GM18505 (cell line): ENCODE data around the gene PSEN1.

Source experiments
- ATAC-seq: cut with Tn5 transposase; IDR thresholded peaks from one replicate; pipeline ENCODE4 v1.9.1; 2021; ENCODE audit not compliant: unreplicated experiment
- POLR2A ChIP-seq: IDR thresholded peaks from 4 replicates; pipeline ENCODE4 v1.6.1; 2011; ENCODE audit warnings: borderline replicate concordance; ENCODE audit not compliant: insufficient read depth, insufficient read length; ENCODE audit errors: extremely low read depth

Gene PSEN1

GRCh38 chr14:73242357-73242901, 106.1 kb downstream of the PSEN1 start:
- no peak for ATAC-seq
- no peak for TF ChIP-seq POLR2A

DNA sequence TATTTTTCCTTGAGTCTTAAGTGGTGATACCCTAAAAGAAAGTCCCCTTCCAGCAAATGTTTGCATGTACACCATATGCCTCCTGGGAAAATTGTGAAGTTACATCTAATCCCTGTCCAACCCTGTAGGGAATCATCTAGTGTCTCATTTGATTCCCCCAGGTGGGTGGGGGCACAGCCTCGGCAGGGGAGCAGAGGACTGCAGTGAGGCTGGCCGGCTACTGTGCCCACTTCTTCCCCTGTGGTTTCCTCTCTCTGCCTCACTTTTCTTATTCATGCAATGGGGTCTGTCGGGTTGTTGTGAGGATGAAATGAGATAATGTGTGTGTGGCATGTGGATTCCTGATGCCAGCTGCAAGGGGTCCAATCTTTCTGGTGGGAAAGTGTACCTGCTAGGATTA, 107.0 kb downstream of the PSEN1 start:
- no peak for TF ChIP-seq POLR2A
- ATAC-seq, result no peak

- ATAC-seq, result no peak
- no peak for TF ChIP-seq POLR2A
Observed at GRCh38 chr14:73243748-73244147, 107.4 kb downstream of the PSEN1 start.

GRCh38 chr14:73244541-73245290, 108.4 kb downstream of the PSEN1 start:
- TF ChIP-seq POLR2A, result no peak
- no peak for ATAC-seq

DNA sequence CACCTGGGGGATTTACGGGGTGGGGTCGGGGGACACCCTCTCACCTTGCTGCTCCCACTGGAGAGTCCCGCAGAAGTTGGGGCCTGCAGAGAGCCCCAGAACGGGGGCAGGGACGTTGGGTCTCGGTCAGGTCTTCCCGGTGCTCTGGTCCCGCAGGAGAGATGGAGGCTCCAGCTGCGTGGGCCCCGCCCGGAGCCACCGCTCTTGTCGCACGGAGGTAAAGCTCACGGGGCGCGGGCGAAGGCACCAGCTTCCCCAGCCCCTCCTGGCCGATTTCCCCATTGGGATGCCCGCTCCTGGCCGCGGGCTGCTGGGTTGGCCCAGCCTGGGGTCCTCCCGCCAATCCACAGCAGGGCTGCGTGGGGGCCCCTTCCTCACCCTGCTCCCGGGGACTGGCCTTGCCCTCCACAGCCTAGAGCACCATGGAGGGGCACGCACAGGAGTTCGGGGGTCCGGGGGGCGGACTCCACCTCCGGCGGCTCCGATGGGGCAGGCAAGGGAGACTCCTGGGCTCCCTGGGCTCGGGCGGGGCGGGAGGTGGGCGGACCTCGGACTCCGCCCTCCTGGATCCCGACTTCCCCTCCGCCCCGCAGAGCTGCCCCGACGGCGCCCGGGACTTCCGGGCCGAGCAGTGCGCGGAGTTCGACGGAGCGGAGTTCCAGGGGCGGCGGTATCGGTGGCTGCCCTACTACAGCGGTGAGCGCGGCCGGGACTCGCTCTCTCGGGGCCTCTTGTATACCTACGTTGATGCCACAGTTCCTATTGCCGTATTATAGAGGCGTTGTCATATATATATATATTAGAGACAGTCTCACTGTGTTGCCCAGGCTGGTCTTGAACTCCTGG, 109.4 kb downstream of the PSEN1 start:
- peak; percentile 66 for TF ChIP-seq POLR2A
- ATAC-seq, result peak; percentile 49

DNA sequence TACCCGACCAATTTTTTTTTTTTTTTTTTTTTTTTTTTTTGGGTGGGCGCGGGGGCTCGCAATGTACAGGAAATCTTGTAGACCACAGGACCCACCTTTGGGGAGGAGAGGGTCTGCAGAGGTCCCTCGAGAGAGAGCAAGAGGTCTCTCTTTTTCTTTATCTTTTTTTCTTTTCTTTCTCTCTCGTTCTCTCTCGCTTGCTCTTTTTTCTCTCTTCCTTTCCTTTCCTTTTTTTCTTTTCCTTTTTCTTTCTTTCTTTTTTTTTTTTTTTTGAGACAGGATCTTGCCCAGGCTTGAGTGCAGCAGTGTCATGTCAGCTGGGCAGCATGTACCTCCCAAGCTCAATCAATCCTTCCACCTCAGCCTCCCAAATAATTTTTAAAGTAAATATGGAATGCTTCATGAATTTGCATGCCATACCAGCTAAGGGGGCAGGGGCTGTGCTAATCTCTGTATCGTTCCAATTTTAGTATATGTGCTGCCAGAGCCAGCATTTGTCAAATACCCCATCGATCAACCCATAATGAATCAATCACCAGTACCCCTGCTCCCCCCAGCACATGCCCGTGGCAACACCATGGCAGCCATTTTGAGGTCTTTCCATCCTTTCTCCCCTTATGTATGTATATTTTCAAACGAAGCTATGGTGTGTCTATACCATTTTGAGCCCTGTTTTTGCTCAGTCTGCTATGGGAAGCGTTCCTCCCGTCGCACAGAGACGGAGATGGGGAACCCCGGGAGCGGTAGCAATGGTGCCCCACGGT, 110.3 kb downstream of the PSEN1 start:
- no peak for ATAC-seq
- no peak for TF ChIP-seq POLR2A

DNA sequence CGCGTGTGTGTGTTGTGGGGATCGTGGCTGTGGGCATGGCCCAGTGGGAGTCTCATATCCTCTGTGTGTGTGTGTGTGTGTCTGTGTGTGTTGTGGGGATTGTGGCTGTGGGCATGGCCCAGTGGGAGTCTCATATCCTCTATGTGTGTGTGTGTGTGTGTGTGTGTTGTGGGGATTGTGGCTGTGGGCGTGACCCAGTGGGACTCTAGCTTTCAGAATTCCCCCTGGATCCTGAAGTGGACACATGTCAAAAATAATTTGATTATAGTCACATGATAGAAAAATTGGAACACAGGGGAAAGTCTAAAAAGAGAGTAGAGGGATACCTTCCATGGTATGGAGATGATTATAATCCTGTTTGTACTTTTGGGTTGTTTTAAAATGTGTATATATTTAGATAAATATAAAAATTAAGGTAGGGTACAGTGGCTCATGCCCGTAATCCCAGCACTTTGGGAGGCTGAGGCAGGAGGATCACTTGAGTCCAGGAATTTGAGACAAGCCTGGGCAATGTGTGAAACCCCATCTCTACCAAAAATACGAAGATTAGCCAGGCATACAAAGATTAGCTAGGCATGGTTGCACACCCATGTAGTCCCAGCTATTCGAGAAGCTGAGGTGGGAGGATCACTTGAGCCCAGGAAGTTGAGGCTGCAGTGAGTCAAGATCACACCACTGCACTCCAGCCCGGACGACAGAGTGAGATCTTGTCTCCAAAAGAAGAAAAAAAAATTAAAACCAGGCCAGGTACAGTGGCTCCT, 112.0 kb downstream of the PSEN1 start:
- ATAC-seq, result no peak

GRCh38 chr14:73249108-73249507, 112.8 kb downstream of the PSEN1 start:
- no peak for TF ChIP-seq POLR2A
- no peak for ATAC-seq

More for the DNA sequence above, 112.0 kb downstream of the PSEN1 start:
- no peak for TF ChIP-seq POLR2A

DNA sequence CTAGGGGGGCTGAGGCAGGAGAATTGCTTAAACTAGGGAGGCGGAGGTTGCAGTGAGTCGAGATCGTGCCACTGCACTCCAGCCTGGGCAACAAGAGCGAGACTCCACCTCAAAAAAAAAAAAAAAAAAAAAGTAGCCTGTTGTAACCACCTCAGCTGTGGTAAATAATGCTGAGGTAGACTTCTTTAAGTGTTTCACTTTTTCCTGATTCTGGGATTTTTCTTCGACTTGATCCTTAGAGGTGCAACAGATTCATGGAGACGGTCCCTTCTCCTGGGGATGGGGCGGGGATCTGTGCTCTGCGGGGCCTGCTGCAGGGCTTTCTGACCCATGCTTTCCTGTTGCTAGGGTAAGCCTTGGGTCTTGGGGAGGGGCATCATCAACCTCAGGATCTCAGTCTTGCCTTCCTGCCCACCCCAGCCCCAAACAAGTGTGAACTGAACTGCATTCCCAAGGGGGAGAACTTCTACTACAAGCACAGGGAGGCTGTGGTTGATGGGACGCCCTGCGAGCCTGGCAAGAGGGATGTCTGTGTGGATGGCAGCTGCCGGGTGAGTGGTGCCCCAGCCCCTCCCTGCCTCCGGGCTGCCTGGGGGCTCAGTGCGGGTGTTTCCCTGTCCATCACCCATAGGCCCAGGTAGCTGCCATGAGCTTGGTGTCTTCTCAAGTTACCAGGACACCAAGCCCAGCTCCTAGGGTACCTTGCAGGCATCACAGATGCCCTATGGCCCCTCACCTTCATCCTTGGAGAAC, 113.4 kb downstream of the PSEN1 start:
- TF ChIP-seq POLR2A, result no peak
- no peak for ATAC-seq

DNA sequence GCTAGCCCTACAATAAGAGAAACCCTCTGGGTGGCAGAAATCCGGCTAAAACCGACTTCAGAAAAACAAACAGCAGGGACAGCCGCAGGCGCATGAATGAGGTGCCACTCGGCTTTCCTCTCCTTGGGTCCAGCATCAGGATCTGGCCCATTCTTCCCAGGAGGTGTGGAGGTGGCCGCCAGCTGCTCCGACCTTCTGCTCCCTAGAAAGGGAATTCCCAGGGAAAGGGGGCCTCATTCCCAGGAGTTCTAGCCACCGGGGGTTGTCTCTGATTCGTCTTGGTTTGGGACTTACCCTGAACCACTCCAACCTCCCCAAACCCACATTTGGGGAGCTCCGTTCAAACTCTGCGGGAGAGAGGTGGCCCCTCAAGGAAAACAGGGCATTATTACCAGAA, 114.0 kb downstream of the PSEN1 start:
- TF ChIP-seq POLR2A, result no peak
- ATAC-seq, result no peak

DNA sequence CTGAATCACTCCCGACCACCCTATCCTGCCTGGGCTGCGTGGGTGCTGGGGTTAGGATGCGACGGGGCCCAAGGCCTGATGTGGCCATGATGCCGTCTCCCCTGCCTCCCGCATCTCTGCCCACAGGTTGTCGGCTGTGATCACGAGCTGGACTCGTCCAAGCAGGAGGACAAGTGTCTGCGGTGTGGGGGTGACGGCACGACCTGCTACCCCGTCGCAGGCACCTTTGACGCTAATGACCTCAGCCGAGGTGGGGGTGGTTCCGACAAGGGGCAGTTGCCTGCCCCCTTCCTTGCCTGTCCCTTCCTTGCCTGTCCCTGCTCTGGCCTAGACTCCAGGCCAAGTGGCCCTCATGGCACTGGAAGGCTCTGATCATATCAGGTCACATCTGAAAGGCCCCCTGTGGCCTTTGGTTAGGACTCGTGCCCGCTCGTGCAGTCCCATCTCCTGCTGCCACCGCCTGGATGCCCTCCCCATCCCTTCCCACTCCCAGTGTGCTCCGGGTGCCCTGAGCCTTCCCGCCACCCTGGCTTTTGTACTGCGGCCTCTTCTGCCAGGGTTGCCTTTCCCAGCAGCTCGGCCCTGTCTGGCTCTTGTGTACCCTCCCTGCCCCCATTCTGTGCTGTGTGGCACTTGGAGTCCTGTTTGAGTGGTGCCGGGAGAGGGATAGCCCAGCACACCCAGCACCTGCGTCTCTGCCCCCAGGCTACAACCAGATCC, 114.6 kb downstream of the PSEN1 start:
- ATAC-seq, result no peak
- no peak for TF ChIP-seq POLR2A
